ENCODE data around the gene CDC14B. TPM values are rescaled to one million over a fixed set of nuclear protein-coding genes. Genes with fewer than 3 reads are reported as not detected.
"Not testable (repeated sequence)": the region's sequence is repeated elsewhere in the genome, so short reads cannot be mapped to it uniquely, and the experiment has no call there.

CDC14B gene
- total and polyA plus RNA-seq, 2 donors (not counting 1 experiment from before 2014, with no cell fraction given), result 2.8 to 8.5 TPM

DNA sequence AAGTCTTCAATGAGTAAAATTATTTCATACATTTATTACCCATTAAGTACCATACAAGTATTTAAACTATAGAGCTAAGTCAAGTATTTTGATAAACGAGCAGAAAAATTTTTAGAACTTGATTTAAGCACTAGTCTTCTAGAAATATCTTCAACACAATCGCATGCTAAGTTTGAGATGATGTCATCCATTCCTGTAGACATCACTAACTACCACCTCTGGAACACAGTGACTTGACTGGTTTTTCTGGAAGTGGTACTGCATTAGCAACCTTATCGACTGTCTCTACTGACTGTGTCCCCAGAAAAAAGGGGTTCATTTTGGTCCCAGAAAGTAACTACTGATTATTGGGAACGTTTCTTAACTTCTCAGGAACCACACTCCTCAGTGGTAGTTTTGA is 69.0 kb downstream of the CDC14B start:
- POLR2A ChIA-PET, result no interaction called here
- H3K9ac ChIP-seq (ENCODE audit: low read length), result no peak overlapping the region
- no peaks in the 10 kb centered on the region for H3K79me2 ChIP-seq (ENCODE audit: control insufficient read depth, insufficient read depth, low read length)
- H3K9me3 ChIP-seq (ENCODE audit: control extremely low read depth in 1 of 3, control insufficient read depth in 2 of 3, insufficient read depth in 1 of 3, low read length in 2 of 3), result no peaks in the 10 kb centered on the region
- no peaks in the 10 kb centered on the region for H3K4me1 ChIP-seq (ENCODE audit: control insufficient read depth in 2 of 2, insufficient read depth in 2 of 2, low read length in 2 of 2)
- intact Hi-C loops (cut with micrococcal nuclease), result no loop called here
- H3K27me3 Mint-ChIP-seq, result no peaks in the 10 kb centered on the region
- no peak overlapping the region for H3K27ac Mint-ChIP-seq
- DNase-seq (no peak), ATAC-seq (ENCODE audit: low read depth) (no peak)
- H3K27ac ChIP-seq (ENCODE audit: low read length in 2 of 2), result no peak overlapping the region
- H3K36me3 ChIP-seq (replicated peaks in 1 of 2; ENCODE audit: control extremely low read depth in 1 of 2, control insufficient read depth in 1 of 2, extremely low read depth in 1 of 2, insufficient read depth in 2 of 2, low read length in 1 of 2), result peaks cover 0 to 2% of the 10 kb centered on the region in 2 experiments
- 100% methylated on average over 1 of the region's 4 CpGs for WGBS (ENCODE audit: insufficient coverage)
- peaks cover 3% of the 10 kb centered on the region for H3K4me1 Mint-ChIP-seq
- no peaks in the 10 kb centered on the region for H4K20me1 ChIP-seq (ENCODE audit: control insufficient read depth, insufficient read depth, low read length, poor library complexity, severe bottlenecking)
- no peak overlapping the region for H3K4me3 Mint-ChIP-seq
- CTCF ChIA-PET, result no interaction called here
- H3K4me3 ChIP-seq (ENCODE audit: control extremely low read depth in 1 of 5, extremely low read depth in 1 of 5, insufficient read depth in 1 of 5, low read depth in 2 of 5, low read length in 4 of 5), result no peak overlapping the region
- H3K9me3 Mint-ChIP-seq (ENCODE audit: insufficient read depth), result no peaks in the 10 kb centered on the region
- TF ChIP-seq, protein P1, sequence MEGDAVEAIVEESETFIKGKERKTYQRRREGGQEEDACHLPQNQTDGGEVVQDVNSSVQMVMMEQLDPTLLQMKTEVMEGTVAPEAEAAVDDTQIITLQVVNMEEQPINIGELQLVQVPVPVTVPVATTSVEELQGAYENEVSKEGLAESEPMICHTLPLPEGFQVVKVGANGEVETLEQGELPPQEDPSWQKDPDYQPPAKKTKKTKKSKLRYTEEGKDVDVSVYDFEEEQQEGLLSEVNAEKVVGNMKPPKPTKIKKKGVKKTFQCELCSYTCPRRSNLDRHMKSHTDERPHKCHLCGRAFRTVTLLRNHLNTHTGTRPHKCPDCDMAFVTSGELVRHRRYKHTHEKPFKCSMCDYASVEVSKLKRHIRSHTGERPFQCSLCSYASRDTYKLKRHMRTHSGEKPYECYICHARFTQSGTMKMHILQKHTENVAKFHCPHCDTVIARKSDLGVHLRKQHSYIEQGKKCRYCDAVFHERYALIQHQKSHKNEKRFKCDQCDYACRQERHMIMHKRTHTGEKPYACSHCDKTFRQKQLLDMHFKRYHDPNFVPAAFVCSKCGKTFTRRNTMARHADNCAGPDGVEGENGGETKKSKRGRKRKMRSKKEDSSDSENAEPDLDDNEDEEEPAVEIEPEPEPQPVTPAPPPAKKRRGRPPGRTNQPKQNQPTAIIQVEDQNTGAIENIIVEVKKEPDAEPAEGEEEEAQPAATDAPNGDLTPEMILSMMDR (IDR thresholded peaks at IDR 0.05), result no peak
- no peak for TF ChIP-seq EZH2 (IDR thresholded peaks at IDR 0.05; ENCODE audit: borderline replicate concordance, insufficient read depth, low read depth, low read length, poor library complexity, severe bottlenecking)
- no peak overlapping the region for H3K4me2 ChIP-seq (replicated peaks; ENCODE audit: low read depth, low read length, poor library complexity, severe bottlenecking)
- no peaks in the 10 kb centered on the region for H3K27me3 ChIP-seq (replicated peaks in 1 of 4; ENCODE audit: control extremely low read depth in 1 of 4, control insufficient read depth in 3 of 4, insufficient read depth in 4 of 4, low read length in 3 of 4)
- H2AFZ ChIP-seq (ENCODE audit: insufficient read depth, low read depth, low read length, poor library complexity, severe bottlenecking), result no peak overlapping the region

DNA sequence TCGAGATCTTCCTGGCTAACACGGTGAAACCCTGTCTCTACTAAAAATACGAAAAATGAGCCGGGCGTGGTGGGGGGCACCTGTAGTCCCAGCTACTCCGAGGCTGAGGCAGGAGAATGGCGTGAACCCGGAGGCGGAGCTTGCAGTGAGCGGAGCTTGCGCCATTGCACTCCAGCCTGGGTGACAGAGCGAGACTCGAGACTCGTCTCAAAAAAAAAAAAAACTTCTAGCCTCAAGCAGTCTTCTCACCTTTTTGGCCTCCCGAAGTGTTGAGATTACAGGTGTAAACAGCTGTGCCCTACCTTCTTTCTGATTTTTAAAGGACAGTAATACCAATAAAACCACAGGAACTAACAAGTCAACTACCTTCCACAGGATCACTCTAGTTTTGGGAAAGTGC is 76.5 kb downstream of the CDC14B start:
- H3K27ac ChIP-seq (ENCODE audit: low read length in 2 of 2); H3K9ac ChIP-seq (ENCODE audit: low read length); ATAC-seq (ENCODE audit: low read depth); H3K4me3 Mint-ChIP-seq; H3K4me1 Mint-ChIP-seq; H3K9me3 Mint-ChIP-seq (ENCODE audit: insufficient read depth); intact Hi-C loops (cut with micrococcal nuclease); H3K27me3 ChIP-seq (replicated peaks in 1 of 4; ENCODE audit: control extremely low read depth in 1 of 4, control insufficient read depth in 3 of 4, insufficient read depth in 4 of 4, low read length in 3 of 4); H3K4me2 ChIP-seq (replicated peaks; ENCODE audit: low read depth, low read length, poor library complexity, severe bottlenecking); H3K27ac Mint-ChIP-seq; H4K20me1 ChIP-seq (ENCODE audit: control insufficient read depth, insufficient read depth, low read length, poor library complexity, severe bottlenecking); H3K36me3 ChIP-seq (replicated peaks in 1 of 2; ENCODE audit: control extremely low read depth in 1 of 2, control insufficient read depth in 1 of 2, extremely low read depth in 1 of 2, insufficient read depth in 2 of 2, low read length in 1 of 2); H3K9me3 ChIP-seq (ENCODE audit: control extremely low read depth in 1 of 3, control insufficient read depth in 2 of 3, insufficient read depth in 1 of 3, low read length in 2 of 3); H2AFZ ChIP-seq (ENCODE audit: insufficient read depth, low read depth, low read length, poor library complexity, severe bottlenecking); POLR2A ChIA-PET; H3K27me3 Mint-ChIP-seq; H3K4me3 ChIP-seq (ENCODE audit: control extremely low read depth in 1 of 5, extremely low read depth in 1 of 5, insufficient read depth in 1 of 5, low read depth in 2 of 5, low read length in 4 of 5); H3K4me1 ChIP-seq (ENCODE audit: control insufficient read depth in 2 of 2, insufficient read depth in 2 of 2, low read length in 2 of 2); DNase-seq; H3K79me2 ChIP-seq (ENCODE audit: control insufficient read depth, insufficient read depth, low read length): not testable (repeated sequence)
- CTCF ChIA-PET, result interaction anchor here (0.6 kb wide), 1 partner anchor 152 kb away, joined by 3 read pairs; no protein-coding TSS in a partner anchor
- WGBS (ENCODE audit: insufficient coverage), result 95% methylated on average over 15 of the region's 15 CpGs

Measured in B cell (primary cell).